NOMO-1 treated with DMSO at 0.1 percent for 48 hours (cell line): ENCODE data around the gene KLHL12.

ENCODE experiments used
- DNase-seq: peaks from one replicate; lab custom pipeline; 2025; ENCODE audit not compliant: unreplicated experiment; lab: John Stamatoyannopoulos, UW

KLHL12 gene

DNA sequence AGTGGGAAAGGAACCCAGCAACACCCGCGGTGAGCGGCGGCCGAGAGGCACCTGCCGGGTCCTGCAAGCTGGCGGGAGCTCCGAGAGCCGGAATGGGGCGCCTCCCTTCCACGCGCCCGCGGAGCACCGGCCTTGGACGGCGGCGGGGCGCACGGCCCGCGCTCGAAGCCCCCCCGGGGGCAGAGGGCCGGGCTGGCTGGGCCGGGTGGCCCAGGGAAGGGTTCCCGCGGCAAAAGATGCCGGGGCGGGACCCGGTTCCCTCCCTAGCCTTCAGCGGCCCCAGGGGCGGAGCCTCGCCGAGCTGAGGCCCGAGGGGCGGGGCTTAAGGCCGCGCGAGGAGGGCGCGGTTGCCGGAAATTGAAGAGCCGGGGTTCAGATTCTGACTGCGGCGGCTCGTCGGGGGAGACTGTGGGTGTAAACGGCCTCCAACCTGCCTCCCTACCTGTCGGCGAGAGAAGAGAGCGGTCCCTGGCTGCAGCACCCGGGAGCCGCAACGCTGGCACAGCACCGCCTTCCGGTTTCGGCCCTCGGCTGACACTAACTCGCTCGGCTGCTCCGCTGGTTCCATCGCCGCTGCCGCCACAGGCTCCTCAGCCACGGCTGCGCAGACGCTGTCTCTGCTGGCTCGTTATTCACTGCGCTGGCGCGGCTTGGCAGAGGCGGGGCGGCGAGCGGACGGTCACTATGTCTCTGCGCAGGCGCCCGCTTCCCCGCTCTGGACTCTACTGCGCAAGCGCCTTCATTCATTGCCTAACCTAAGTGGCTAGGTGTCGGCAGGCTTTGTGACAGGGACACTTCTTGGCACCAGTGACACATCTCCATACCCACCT, 38.3 kb downstream of the KLHL12 start, which contains the start of gene RABIF:
Gene RABIF, minus strand, starts transcription at position 619 of the 830 bp plus-strand sequence. Its CDS starts 51 bp downstream, at position 568.
- peak; percentile 96 for DNase-seq

DNA sequence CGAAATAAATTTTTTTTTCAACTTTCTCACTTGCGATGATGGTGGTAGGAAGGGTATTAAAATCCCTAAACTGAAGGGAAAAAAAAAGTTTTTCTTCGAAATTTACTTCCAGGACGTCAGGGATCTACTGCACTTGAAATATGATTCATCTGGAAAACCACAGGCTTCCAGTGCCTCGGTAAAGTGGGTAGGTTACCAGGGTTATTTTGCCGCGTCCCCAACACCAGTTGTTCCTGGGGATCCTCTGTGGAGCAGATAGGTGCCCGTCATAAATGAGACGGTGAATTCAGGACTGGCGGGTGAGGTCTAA, 38.9 kb downstream of the KLHL12 start:
- no peak for DNase-seq

DNA sequence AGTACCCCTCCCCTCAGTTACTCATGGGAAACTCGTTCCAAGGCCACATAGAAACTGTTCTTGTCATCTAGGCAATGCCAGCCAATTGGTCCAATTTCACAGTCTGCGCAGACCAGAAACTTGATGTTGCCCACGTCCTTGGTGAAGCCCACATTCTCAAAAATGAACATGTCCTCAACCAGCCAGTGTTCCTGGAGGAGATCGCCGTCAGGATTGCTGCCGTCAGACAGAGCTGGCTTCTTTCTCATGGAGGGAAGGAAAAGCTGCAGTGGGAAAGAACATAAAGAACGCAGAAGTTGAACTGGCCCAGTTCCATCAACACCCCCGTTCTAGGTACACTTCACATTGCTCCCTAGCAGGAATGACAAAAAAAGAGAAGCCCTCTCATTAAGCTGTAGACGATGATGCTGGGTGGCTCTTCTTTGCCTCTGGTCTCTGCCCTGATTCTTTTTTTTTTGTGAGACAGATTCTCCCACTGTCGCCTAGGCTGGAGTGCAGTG, 46.0 kb downstream of the KLHL12 start:
- DNase-seq: no peak

DNA sequence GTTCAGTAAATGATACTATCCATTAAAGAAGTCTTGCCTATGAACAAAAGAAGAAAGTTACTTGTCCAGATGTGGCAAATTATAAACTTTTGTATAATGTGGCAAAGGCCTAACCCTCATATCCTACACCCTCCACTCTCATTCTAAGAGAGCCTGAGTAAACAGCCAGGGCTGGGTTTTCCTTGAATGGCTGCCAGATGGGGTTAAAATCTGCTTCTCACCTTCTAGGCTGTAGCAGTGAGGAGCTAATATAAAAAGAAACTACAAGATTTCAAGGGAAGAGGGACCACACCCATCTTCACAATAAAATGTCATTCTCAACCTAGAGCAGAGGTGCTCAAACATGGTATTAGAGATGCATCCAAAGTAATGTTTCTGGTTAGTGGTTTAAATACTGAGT, 47.0 kb downstream of the KLHL12 start:
- DNase-seq: no peak

DNA sequence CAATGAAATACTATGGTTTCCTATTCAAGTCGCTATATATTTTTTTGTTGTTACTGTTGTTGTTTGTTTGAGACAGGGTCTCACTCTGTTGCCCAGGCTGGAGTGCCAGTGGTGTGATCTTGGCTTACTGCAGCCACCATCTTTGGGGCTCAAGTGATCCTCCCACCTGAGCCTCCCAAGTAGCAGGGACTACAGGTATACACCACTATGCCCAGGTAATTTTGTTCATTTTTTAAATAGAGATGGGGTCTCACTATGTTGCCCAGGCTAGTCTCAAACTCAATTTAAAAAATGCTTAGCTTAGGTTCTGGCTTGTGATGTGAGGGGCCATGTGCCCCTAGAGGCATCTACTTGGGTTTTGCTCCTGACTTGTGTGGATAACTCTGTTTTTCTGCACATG, 47.9 kb downstream of the KLHL12 start:
- DNase-seq: no peak

DNA sequence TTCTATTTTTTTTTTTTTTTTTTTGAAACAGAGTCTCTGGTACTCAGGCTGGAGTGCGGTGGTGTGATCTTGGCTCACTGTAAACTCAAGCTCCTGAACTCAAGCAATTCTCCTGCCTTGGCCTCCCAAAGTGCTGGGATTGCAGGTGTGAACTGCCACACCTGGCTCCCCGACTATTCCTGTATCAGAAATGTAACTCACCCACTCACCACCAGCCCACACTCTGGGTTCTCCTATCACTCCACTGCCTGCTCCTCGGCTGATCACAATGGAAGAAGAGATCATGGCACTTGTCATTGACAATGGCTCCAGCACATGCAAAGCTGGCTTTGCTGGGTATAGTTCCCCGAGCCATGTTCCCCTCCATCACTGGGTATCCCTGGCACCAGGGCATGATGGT, 54.0 kb downstream of the KLHL12 start:
- DNase-seq: no peak

DNA sequence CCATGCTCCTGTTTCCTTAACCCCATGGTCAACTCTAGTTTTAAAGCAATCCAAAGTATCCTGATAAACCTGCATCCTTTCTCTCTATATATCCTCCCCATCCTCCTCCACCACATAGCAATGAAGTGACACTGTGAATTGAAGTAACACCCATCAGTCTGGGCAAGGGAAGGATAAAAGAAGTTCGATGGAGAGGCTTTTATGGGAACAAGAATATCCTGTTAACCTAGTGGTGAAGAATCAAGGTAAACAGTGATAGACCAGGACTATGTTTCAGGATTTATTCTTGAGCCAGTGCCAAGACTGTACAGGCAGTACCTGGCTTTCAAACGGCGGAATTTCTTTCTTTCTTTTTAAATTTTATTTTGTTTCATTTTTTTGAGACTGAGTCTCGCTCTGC, 55.7 kb downstream of the KLHL12 start:
- DNase-seq: no peak

DNA sequence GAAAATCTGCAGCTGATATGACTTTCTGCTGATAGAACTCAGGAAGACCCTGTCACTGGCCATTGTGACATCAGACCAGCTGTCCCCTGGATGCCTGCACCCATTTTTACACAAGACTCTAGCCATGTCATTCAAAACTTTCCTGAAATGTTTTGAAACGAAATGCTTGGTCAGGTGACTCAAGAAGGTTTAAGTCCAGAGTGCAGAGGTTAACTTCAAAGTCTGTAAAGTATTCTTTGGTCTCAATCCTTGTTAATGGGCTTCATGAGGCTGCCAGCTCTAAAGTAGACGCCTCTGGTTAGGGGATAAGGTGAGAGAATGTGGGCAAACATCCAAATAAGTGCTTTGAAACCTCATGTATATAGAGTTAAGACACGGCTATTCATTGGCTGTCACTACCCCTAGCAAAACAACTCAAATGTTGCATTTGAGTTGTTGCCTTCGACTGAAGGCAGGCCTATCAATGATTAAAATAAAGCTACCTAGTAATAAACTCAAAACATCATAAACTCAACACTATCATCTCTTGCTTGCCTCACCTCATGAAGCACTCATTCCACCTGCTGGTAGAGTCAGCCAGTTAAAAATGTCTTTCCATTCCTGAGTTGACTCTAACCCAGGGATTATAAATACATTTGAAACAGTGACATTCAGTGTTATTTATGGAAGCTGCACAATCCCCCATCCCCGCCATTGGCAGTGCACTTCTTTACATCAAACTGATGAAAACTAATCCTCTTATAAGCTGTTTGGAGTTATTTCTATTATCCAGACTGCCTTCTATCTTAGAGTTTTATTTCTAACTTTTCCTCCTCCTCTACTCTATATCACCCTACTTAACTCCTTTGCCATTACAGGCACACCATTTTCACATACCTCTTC, 64.1 kb downstream of the KLHL12 start:
- no peak for DNase-seq

DNA sequence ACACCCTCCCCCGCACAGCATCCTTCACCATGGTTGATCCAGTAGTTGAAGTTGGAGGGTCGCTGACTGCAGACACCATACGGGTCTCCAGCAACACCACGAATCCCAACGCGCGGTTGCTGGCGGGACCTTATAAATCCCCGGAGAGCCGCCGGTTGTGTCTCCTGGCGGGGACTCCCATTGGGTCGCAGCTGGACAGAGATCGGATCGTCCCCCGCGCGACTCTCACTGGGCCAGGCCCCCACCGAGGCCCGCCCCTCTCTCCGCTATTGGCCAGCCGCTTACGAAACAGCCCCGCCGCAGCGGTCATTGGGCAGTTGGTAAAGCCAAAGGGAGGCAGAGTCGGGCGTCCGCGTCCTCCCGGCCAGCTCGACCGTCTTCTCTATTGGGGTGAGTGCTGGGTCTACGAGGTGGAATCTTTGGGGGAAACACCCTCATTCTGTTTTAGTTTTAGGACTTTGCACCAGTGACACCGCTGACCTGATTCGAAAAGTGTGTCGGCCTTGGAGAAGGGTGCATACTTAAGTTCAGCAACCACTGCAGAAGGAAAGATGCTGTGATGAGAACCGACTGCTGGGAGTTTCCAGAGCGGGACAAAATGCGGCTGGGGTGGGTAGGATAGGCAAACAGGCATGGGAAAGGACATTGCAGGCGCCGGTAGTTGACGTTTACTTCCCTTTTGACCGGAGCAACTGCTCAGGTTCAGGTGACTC, 65.5 kb downstream of the KLHL12 start:
- DNase-seq: peak; percentile 73

DNA sequence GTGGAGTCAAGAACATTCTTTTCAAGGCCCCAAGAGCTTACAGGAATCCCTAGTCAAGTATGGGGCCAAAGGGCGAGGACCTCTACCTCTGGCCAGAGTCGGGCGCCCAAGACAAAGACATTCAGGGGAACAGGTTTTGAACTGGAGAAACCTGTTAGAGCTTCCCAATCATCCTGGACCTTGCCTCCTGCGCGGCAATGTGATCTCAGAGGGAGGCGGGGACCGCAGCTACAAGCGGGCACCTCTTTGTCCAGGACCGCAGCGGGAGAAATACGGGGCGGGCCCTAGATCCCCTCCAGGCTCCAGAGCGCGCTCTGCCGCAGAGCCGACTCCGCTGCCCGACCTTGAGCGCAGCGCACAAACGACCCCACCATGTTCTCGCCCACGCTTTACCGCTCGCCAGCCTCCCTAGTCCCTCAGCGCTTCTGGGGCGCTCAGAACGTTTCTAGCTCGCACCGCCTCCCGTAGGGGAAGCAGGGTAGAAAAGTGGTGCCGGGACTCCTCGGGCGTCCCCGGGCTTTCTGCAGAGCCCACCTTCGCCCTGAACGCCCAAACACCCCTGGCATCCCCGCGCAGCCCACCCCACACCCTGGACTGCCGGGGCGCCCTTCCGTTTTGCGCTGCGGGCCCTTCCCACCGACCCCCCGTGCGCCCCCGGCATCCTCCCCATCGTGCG, 66.2 kb downstream of the KLHL12 start:
- DNase-seq: no peak

DNA sequence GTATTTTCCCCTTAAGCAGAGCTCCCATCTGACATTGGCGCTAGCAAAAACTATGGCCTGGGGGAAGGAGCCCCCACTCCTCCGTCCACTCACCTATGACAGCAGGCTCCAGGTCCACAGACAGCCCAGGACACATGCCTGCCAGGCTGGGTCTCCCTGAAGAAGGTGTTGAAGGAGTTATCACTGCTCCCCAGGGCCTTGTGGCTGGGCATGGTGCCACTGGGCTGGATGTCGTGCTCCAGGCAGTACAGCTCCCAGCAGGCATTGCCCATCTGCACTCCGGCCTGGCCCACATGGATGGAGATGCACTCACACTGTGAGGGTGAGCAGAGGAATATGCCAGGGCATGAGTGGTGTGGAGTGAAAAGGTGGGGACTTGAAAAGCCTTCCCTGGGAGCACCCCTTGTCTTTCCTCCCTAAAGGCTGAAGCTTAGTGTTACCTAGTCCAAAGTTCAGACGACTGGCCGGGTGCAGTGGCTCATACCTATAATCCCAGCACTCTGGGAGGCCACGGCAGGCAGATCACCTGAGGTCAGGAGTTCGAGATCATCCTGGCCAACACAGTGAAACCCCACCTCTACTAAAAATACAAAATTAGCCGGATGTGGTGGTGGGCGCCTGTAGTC, 68.1 kb downstream of the KLHL12 start:
- DNase-seq: no peak

DNA sequence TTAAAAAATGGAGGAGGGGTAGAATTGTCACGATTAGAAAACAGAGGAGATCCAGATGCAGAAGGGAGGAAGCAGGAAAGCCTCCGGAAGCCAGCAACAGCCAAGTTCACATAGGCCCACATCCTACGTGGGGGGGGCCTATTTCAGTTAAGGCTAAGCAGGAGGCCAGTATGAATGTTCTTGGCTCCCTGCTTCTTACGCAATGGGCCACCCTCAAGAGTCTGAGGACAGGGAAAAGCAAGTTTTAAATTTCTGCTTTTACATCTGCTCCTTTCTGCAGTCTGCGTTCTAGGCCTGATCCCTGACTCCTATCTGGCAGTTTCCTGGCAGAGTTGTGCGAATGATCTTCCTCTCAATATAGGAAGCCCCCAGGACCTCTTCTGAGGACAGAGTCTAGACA, 68.7 kb downstream of the KLHL12 start:
- DNase-seq: peak; percentile 31

DNA sequence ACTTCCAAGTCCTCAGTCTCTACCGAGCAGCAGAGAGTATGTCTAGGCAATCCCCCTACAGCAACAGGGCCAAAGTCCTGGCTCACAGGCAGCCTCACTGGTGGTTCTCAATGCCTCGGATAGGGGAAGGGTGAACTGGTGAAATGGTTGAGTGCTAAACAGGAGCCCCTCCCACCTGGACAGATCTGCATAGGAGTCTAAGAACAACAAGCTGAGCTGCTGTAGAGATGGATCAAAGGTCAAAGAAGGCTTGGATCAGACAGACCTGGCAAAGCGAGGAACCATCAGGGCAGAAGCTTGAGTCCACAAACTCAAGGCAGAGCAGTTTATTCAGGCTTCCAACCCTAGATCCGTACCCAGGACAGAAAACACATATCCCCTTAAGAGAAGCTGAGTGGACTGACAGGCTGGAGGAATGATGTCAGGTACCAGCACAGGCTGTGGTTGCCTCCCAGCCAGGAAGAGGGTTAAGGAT, 69.9 kb downstream of the KLHL12 start:
- DNase-seq: no peak

DNA sequence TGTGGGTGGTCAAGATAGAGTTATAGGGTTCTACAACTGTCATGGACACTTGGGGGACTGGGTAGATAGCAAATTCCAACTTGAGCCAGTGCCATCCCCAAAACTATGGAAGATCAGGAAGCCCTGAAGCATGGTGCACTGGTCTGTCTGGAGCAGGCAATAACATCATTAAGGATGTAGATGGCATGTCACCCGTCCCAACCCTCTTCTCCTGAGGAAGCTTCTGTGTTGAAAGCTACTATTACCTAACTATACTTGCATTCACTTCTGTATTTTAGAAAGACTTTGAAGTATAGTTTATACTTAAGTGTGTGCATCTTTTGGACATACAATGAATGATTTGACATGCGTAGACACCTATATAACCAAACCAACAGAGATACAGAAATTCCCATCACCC, 71.0 kb downstream of the KLHL12 start:
- DNase-seq: peak; percentile 52

DNA sequence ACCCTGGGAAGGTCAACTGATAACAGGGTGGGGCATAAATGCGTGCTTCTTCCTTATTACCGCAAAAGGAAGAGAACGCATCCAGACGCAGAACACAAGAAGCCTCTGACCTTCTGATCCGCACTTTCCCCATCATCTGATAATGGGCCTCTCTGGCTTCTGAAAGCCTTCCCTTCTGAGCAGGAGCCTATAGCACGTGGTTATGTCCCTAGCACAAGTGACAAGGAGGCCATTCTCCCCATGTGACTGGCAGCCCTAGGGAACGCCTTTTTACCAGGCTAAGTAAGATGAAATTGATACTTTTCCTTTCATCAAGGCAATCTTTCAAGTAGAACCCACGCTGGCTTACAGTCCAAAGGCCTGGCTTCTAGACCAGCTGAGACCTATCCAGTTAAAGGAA, 72.2 kb downstream of the KLHL12 start:
- DNase-seq: no peak

DNA sequence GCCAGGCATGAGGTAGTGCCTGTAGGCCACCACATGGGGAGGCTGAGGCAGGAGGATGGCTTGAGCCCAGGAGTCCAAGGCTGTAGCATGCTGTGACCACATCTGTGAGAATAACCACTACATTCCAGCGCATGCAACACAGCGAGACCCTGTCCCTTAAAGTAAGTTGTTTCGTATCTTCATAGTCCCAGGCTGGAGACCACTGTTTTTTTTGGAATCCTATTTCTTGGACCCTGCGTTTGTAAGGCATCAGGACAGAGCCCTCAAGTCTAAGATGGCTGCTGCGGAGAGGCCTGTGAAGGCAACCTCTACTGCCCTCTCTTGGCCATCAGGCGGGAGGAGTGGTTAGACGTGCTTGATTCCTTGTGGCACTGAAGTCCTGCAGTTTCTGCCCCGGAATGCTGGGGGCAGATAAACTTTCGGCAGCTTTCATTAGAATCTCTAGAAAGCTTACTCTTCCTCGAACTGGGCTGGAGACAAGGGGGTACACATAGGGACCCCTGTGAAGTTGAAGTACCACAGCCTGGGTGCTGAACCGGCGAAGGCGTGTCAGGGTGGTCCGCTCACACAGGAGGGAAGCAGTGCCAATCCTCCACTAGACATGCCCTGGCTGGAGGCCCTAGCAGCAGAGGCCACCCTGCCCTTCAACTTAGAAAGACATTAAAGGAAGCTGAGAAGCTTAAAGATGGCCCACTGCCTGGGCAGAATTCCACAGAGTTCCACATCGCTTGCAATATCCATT, 74.7 kb downstream of the KLHL12 start:
- DNase-seq: peak; percentile 39

DNA sequence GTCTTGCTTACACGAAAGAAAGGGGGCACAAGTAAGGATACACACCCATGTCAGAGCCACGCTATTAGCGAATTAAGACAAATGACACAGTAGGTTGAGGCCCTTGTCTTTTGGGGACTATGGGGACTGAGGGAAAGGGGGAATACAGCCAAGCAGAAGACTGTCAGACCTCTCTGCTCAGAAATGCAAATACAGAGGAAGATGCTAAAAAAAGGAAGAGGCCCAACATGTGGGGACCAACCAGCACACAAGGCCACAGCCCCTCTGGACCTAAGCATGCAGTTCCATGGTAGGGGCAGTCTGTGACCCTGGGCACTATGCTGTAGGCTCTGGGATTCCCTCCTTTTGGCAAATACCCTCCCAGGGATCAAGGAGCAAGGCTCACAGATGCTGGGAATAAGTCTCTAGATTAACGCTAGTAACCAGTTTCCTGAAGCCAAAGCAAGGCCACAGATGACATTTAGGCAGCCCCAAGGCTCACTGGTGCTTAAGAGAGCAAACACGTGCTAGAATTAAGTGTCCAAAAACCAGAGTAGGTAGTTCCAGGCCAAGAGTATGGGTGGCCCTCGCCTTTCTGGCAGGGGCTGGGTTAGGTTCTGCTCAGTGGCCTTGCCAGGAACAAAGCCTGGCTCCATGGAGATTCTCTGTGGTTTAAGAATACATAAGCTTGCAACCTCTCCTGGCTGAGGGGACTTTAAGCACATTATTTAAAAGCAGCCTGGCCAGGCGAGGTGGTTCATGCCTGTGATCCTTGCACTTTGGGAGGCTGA, 76.3 kb downstream of the KLHL12 start:
- no peak for DNase-seq

DNA sequence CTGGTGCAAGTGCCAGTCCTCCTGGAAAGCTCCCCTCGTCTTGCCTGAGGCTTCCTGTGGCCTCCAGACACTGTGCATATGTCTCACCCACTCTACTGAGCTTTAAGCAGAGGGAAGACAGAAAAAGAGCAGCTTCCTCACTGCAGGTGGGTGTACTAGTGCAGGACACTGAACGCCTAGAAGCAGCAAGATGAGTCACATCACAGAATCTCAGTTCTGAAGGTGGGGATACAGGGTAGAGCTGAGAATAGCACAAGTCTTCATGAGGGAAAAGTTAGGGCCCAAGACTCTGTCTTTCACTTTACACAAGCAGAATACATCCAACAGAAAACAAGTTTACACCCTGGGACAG, 78.9 kb downstream of the KLHL12 start:
- no peak for DNase-seq

DNA sequence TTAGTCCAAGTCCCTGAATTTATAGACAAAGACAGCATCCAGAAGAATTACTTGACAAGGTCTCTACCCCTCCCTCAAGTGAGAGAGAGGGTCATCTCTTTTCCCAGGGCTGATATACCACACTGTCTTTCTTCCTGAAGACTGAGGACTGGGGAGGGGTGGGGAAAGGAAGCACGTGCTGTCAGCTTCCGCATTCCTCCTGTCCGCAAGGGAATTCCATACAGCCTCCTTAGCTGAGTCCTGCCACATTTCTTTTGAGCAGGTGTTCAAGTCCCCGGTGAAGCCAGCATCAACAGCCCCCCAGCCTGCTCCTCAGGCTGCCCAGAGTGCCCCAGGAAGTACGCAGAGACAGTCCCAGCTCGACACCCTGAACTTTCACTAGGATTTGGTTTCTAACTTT, 82.1 kb downstream of the KLHL12 start:
- DNase-seq: no peak
